NCI-H1694 treated with DMSO at 0.1 percent for 48 hours (cell line): ENCODE data around the gene CCDC149.

Source experiments
- DNase-seq: peaks from one replicate; lab custom pipeline; 2025; lab: John Stamatoyannopoulos, UW

The CCDC149 gene

DNA sequence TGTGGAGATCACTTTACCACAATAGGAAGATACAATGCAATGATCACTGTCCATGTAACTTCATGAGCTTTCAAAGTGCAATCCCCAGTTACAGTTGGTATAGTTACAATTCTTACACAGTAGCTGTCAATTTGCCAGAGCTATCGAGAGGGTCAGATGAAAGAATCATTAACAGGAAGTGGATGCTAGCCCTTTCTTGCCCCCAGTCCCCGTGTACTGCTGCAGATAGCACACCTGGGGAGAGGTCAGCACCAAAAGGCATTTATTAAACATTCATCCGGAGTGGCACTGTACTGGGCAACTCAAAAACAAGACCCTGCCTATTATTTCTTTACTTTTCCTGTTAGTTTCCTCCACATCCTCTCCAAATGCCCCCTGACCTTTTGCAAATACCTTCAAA is 69.7 kb downstream of the CCDC149 start:
- no peak for DNase-seq

DNA sequence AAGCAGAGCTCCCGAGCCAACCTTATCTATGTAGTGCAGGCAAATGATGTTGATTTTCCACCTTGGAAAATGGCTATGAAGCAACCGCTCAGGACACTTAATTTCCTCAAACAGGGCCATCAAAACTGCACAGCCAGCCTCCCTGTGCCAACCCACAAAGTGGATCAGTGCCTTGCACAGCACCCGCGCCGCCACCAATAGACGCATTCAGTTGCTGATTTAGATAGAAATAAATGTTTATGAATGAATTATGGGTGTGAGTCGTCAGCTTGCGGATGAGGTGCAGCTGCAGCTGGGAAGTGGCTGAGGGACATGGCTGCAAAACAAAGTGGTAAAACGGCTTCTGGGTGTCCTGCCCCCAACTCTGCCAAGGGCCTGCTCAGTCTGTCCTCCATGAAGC is 70.5 kb downstream of the CCDC149 start:
- DNase-seq: no peak

DNA sequence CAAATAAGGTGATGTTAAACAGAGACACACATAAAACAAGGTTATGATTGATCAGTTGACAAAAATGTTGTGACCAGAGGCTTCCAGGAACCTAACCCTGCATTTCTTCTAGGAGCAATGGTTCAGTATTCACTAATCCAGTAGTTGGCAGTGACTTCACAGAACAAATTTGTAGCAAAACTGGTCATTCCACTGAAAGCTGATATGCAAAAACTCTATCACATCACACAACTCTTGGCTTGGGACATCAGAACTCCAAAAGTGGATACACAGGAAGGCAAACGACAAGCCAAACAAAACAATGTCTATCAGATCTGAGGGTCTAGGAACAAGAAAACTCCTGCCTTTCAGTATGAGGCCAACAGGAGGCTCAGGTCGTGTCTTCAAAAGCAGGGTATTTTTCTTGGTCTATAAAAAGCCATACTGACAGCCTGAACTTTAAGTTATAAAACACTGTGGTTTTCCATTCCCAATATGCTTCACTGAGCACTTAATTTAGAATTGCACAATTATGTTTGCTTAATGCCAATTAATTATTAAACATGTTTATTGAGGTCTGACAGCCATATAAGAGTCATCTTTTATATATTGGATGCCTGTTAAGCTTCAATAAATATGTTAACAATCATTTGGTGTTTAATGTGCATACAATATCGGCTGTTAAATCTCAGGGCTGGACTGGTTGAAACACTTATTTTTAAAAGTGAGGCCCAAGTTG is 71.9 kb downstream of the CCDC149 start:
- no peak for DNase-seq

GRCh38 chr4:24840362-24840761 is 72.5 kb downstream of the CCDC149 start:
- no peak for DNase-seq

DNA sequence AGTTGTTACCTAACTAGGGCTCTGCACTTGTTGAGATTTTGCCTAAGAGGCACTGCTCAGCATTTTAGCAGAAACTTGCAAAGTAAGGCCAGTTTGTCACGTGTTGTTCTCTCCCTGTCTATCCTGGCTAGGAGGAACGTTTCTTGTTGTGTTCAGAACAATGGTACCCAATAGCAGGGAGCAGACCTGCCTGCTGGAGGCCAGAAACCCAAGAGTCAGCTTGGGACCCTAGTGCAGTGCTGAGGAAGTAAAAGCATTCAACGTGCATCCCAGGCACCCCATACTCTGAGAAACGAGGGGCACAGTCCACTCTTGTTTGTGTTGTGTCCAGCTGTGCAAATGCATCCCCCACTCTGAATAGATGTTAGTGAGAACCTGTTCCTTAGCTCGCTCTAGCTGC is 75.1 kb downstream of the CCDC149 start:
- no peak for DNase-seq

GRCh38 chr4:24837336-24837735 is 75.5 kb downstream of the CCDC149 start:
- DNase-seq: no peak

DNA sequence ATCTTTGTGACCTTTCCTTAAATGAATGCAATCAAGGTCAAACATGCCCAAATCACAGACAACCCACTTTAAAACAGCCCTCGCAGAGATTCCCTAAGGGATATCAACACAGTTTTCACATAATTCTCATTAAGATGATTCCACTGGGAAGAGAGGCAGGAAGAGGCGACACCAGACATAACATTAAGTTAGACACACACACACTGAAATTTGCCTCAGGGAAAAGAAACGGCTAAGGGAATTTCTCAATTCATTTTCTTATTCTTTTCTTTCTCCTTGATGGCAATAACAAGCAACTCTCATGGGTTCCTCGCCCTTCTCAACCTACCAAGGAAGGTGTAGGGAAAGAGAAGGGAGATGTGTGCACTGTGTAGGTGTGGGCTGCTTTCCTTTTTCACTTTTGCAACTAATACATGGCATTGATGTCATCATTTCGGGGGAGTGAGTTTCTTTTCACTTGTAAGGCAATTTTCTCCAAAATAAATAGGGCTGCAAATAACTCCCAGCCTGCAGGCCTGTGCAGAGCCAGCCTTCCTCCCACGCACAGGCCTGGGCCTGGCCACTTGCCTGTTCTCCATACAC is 76.1 kb downstream of the CCDC149 start:
- no peak for DNase-seq

- no peak for DNase-seq
Observed at GRCh38 chr4:24835696-24836095, 77.1 kb downstream of the CCDC149 start.

DNA sequence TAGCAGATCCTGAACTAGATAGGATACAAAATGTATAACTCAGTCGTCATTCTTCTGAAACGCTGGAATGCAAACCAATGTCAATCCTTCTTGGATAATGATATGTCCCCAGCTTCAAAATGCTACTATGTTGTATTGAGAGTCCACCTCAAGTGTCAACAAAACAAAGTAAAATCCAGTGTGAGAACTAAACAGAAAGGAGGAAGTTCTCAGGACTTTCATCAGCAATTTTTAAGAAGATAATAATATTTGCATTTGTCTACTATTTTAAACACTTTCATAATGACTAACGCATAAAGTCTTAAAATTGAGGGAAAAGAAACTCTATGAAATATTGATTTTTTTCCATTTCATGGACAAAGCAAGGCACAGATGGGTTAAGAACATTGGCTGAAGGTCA is 81.2 kb downstream of the CCDC149 start:
- no peak for DNase-seq

DNA sequence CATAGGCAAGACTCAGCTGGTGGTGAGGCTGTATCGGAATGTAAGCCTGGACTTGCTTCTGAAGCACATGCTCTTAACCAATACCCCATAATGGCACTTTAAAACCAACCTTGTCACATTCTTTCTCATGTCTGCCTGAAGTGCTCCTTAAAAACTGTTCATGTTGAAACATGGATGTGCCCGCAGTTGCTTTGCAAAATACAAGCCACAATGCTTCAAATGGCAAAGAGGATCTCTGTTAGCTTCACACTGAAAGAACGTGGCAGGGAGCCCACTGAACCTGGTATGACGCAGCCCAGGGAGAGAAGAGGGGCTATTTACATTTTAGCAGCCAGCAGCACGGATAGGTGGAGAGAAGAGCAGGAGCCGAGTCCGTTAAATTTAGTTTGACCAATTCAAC is 88.1 kb downstream of the CCDC149 start:
- no peak for DNase-seq

GRCh38 chr4:24820541-24820940 is 92.3 kb downstream of the CCDC149 start:
- DNase-seq: no peak

DNA sequence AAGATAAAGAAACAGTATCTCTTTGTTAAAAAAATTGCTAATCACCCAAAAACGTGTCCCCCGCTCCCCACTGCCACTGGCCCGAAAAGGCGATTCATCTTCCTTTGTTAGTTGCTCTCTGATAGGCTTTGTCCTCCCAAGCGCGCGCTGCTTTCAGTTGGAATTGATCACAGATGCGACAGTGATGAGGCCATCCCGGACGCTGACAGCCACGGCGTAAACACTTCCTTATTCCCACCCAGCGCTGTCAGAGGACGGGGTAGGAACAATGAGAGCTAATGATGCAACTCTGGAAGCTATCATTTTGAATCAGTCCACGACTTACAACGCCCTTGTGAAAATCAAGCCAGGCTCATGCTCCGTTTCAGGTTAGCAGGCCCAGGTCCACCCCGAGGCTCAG is 96.0 kb downstream of the CCDC149 start:
- DNase-seq: no peak

DNA sequence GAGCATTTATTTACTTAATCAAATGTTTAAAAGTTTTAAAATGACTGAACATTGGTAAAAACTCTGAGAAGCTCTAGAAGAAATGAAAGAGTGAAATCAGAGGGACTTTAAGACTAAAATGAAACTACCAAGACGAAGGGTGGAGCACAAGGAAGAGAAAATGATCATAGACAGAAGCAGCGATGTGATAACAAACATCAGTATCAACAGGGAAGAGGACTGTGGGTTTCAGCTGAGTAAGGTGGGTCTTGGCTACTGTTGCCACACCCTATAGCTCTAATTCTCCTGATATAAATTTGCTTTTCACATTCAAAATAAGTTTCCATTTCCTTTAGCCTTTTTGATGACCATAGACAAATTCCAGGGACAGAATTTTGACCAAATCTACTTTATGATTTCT is 99.1 kb downstream of the CCDC149 start:
- no peak for DNase-seq

DNA sequence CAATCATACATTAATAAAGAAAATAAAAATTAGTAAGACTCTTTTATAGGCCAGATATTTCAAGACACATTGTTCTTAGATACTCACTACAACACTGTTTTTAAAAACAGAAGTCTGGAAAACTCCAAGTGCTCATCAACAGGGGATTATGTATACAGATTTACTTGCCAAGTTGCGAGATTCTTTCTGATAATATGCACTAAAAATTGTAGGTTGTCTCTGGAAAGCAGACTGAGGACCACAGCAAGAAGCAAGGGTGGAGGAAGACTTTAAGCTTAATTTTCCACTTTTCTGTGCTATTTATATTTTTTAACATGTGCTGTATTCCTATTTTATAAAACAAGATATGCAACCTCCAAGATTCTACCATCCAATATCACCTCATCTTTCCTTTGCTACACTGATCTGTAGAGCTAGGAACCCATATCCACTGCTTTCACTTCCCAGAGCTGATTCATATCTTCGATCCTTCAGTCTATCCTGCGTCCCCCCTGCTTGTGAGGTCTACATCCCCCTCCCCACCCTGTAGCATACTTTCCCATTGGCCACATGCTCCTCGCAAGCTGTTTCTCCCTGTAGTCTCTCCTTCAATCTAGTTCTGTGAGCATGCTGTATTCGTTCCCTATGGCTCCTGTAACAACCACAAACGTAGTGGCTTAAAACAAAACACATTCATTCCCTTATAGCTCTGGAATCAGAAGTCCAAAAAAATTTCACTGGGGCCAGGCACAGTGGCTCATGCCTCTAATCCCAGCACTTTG is 101.8 kb downstream of the CCDC149 start:
- DNase-seq: no peak

DNA sequence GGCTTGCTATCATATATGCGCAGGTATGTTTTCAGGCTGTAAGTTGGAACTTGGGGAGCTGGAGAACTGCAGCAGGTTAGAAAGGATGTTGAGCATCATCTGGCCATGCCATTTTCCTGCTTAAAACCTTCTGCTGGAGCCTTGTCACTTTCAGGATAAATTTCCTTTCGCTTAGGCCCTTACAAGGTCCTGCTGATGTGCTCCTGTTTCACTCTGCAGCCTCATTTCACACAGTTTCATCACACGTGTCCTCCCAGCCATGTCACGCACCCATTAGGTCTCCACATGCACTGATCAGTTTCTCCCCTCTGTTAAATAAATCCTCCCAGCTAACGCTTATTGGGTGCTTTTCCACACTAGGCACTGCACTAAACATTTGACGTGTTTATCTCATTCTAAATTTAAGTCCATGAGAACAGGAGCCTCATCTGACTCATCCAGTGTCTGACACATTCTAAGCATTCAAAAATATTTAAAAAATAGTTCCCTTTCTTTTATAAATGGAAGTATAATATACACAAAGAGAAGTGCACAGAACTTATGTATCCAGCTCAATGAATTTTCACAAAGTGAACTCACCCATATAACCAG is 102.9 kb downstream of the CCDC149 start:
- DNase-seq: no peak

DNA sequence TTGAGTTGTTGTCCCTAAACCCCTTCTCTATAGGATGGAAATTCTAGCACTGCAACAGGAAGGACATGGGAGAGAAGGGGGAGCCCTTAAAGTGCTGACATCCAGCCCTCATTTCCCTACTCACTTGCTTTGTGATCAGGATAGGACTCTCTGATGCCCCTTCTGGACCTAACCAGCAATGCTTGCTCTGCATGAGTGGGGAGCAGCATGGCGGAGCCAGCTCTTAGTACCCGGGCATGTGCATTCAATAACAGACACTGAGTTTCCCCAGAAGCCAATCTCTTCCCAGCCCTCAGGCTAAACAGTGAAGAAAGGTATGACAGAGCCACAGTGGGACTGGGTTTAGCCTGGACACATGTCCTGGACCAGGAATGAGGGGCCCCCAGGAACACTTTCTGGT is 103.5 kb downstream of the CCDC149 start:
- no peak for DNase-seq

DNA sequence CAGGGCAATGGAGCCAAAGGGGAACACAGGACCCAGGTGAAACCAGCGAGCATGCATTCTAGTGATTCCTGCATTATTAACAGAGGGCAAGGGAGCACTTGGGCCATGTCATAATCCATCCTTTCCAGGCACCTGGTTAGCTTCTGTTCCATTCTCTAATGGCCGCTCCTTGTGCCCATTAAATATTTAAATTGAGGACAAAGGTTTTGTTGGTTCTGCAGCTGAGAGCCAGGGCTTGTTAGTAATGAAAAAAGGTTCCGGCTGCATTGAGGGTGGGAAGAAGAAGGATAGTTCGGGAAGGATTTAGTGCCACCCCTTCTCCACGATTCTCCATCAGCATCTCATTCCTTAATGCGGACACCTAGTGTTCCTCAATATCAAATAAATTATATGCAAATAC is 103.9 kb downstream of the CCDC149 start:
- no peak for DNase-seq

DNA sequence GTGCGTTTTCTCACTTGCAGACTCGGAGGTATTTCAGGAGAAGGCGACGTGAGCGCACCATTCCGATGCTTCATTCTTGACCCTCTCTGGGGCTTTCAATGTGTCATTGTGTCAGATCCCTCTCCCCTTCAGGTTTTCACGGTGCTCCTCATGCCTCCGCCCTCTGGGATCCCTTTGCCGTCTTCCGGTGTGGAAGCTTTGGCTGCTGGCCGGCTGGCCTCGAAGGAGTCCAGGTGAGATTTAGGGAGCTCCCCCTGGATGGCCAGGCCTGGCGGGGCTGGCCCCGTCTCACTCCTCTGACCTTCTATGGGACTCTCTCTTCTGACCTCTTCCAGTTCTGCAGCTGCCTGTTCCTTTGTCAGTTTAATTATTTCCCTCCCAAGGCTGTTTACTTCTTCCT is 104.6 kb downstream of the CCDC149 start:
- DNase-seq: no peak

GRCh38 chr4:24807611-24808010 is 105.2 kb downstream of the CCDC149 start:
- DNase-seq: no peak

- DNase-seq: no peak
Observed at GRCh38 chr4:24806206-24806990, 106.4 kb downstream of the CCDC149 start.

GRCh38 chr4:24805566-24805965 is 107.3 kb downstream of the CCDC149 start:
- DNase-seq: no peak

- no peak for DNase-seq
Observed at GRCh38 chr4:24805067-24805466, 107.8 kb downstream of the CCDC149 start.
